GM12878 (cell line): Measurements from ENCODE around the gene PNRC1. TPM values are rescaled to one million over a fixed set of nuclear protein-coding genes. Genes with fewer than 3 reads are reported as not detected.
"Not testable (repeated sequence)": the region's sequence is repeated elsewhere in the genome, so short reads cannot be mapped to it uniquely, and the experiment has no call there.

Experiments
- ATAC-seq: fragments of 200-7000 bp; cut with Tn5 transposase; 3 replicates; pipeline ENCODE4 v1.9.1; 2020; ENCODE audit warnings: mild to moderate bottlenecking, moderate library complexity
- BruUV-seq: library from RNA; stranded (reverse); fragments of 400-500 nt; replicated peaks from 2 replicates; lab custom pipeline; 2021; lab: Mats Ljungman, UMichigan
- CTCF ChIA-PET: fragments of 300-600 bp; sonication (Branson Sonifier 250); formaldehyde crosslinking; extraction: SDS; loops from one replicate; lab custom pipeline; 2021; ENCODE audit warnings: inconsistent platforms; lab: Yijun Ruan, JAX
- POLR2A ChIA-PET: fragments of 350-600 bp; formaldehyde crosslinking; extraction: SDS; loops from one replicate; lab custom pipeline; 2021; ENCODE audit warnings: inconsistent platforms; lab: Charles Lee
- RAD21 ChIA-PET: fragments of 300-600 bp; sonication (Branson Sonifier 250); formaldehyde crosslinking; loops from one replicate; lab custom pipeline; 2023; ENCODE audit warnings: antibody characterized with exemption; ENCODE audit not compliant: unreplicated experiment; lab: Charles Lee
- SMC1A ChIA-PET: fragments of 300-600 bp; sonication (Branson Sonifier 250); formaldehyde crosslinking; loops from one replicate; lab custom pipeline; 2023; ENCODE audit not compliant: unreplicated experiment, uncharacterized antibody; lab: Charles Lee
- DNase-seq: peaks from one replicate; pipeline ENCODE4 v3.0.0-alpha.2; 2011; ENCODE audit warnings: low read depth, low spot score
- FAIRE-seq: peaks from 3 replicates; lab custom pipeline; 2011; peaks lifted over from hg19 to GRCh38; lab: Jason Lieb, UNC
- H2AFZ ChIP-seq: 2 replicates; pipeline ENCODE4 v1.6.0; 2011; ENCODE audit warnings: low read depth, low read length, control low read depth; ENCODE audit not compliant: control insufficient read depth
- H3K27ac ChIP-seq: 2 replicates; pipeline ENCODE4 v1.5.1; 2011; ENCODE audit warnings: control low read depth; ENCODE audit not compliant: control insufficient read depth, insufficient read depth
- H3K27me3 ChIP-seq, 2 experiments: replicated peaks in 1 of 2; 2 replicates each; pipeline versions ENCODE4 v1.6.0 to v1.6.1; 2011; ENCODE audit warnings: low read length in 1 of 2; ENCODE audit not compliant: control insufficient read depth in 2 of 2, insufficient read depth in 2 of 2
- H3K36me3 ChIP-seq, 2 experiments: 2 replicates each; pipeline ENCODE4 v1.5.1; 2011; ENCODE audit warnings: low read length in 1 of 2; ENCODE audit not compliant: control insufficient read depth in 2 of 2, insufficient read depth in 2 of 2
- H3K4me1 ChIP-seq: 2 replicates; pipeline ENCODE4 v1.6.1; 2011; ENCODE audit warnings: mild to moderate bottlenecking, low read length, moderate library complexity, mixed read lengths; ENCODE audit not compliant: control insufficient read depth, insufficient read depth
- H3K4me2 ChIP-seq: 2 replicates; pipeline ENCODE4 v1.6.0; 2011; ENCODE audit warnings: control low read depth; ENCODE audit not compliant: control insufficient read depth, insufficient read depth
- H3K4me3 ChIP-seq: fragments of 200-600 bp; sonication (generic); 2 replicates; pipeline ENCODE4 v1.5.1; 2016
- H3K79me2 ChIP-seq: 2 replicates; pipeline ENCODE4 v1.6.0; 2011; ENCODE audit warnings: low read length; ENCODE audit not compliant: control insufficient read depth, insufficient read depth
- H3K9ac ChIP-seq: 2 replicates; pipeline ENCODE4 v1.8.0; 2011; ENCODE audit warnings: low read length, control low read depth, mixed read lengths; ENCODE audit not compliant: control insufficient read depth, insufficient read depth
- H3K9me3 ChIP-seq: replicated peaks from 3 replicates; pipeline ENCODE4 v1.5.1; 2011; ENCODE audit warnings: mild to moderate bottlenecking, low read length; ENCODE audit not compliant: control insufficient read depth, insufficient read depth
- H4K20me1 ChIP-seq: 2 replicates; pipeline ENCODE4 v1.6.0; 2011; ENCODE audit not compliant: control insufficient read depth, insufficient read depth
- WGBS: methylation state at CpG from one replicate; pipeline ENCODE4 v1.1.6; 2016; ENCODE audit warnings: low lambda C conversion rate; ENCODE audit not compliant: insufficient replicate concordance, insufficient coverage; ENCODE audit errors: missing lambda C conversion rate; 5-methylcytosine and 5-hydroxymethylcytosine counted together
- in situ Hi-C: fragments of 300-500 bp; cut with MboI; formaldehyde crosslinking; loops from 9 replicates; pipeline ENCODE4 v1.14.3; 2018; ENCODE audit warnings: mixed read lengths
- intact Hi-C: fragments of 100-400 bp; cut with micrococcal nuclease; formaldehyde crosslinking; loops from one replicate; pipeline ENCODE4 v1.14.2; 2022; ENCODE audit not compliant: unreplicated experiment
- polyA plus RNA-seq, 11 experiments: library from polyadenylated mRNA; depleted of rRNA in 4 of 11; unstranded in 6 of 11; stranded (reverse) in 5 of 11; fragments of >200 nt; fragmentation: Nextera tagmentation in 4 of 11; fragmentation: Illumina TruSeq in 1 of 11; extraction: Ambion mirVana in 4 of 11; extraction: Trizol in 1 of 11; gene quantifications; 1 replicate in 1 of 11; 2 replicates in 10 of 11; pipeline versions ENCODE4 v1.2.1 to v1.2.3, GENCODE V29; 2011 to 2016; ENCODE audit warnings: inconsistent platforms in 2 of 11, missing spikeins in 2 of 11, low read depth in 1 of 11
- total RNA-seq, 4 experiments: library from RNA; depleted of rRNA in 3 of 4; stranded (reverse); fragments of >200 nt in 3 of 4; fragmentation: Illumina TruSeq in 1 of 4; extraction: Trizol in 1 of 4; gene quantifications; 2 replicates each; pipeline versions ENCODE4 v1.2.1 to v1.2.3, GENCODE V29; 2013 to 2021

Gene PNRC1
- total and polyA plus RNA-seq, 10 of the 15 experiments (the other 5 are each of a cell fraction or from before 2014, with no cell fraction given): 7.6 to 66.0 (median 33.1) TPM

- H3K9me3 ChIP-seq, CTCF ChIA-PET, H3K9ac ChIP-seq, H2AFZ ChIP-seq, H3K4me2 ChIP-seq, FAIRE-seq, intact Hi-C loops, H3K27me3 ChIP-seq, DNase-seq, H3K36me3 ChIP-seq, H3K4me3 ChIP-seq, BruUV-seq, H3K79me2 ChIP-seq, POLR2A ChIA-PET, in situ Hi-C loops, H3K4me1 ChIP-seq, H4K20me1 ChIP-seq, ATAC-seq, RAD21 ChIA-PET, H3K27ac ChIP-seq: not testable (repeated sequence)
- 75% methylated on average over 22 of the region's 22 CpGs for WGBS
- SMC1A ChIA-PET: interaction anchor here (1.5 kb wide), 1 partner anchor 59 kb away, joined by 3 read pairs; no protein-coding TSS in a partner anchor
Observed at GRCh38 chr6:89064931-89065330, 15.6 kb upstream of the PNRC1 start.

GRCh38 chr6:89066121-89066520 is 14.4 kb upstream of the PNRC1 start:
- FAIRE-seq, H3K79me2 ChIP-seq, H3K36me3 ChIP-seq, POLR2A ChIA-PET, ATAC-seq, intact Hi-C loops, SMC1A ChIA-PET, H3K27ac ChIP-seq, H2AFZ ChIP-seq, H3K9me3 ChIP-seq, H3K9ac ChIP-seq, H3K4me1 ChIP-seq, in situ Hi-C loops, H3K4me3 ChIP-seq, RAD21 ChIA-PET, BruUV-seq, DNase-seq, H3K27me3 ChIP-seq, H4K20me1 ChIP-seq, H3K4me2 ChIP-seq: not testable (repeated sequence)
- WGBS: 87% methylated on average over 9 of the region's 9 CpGs
- CTCF ChIA-PET: interaction anchor here (1.2 kb wide), 1 partner anchor 17 kb away, joined by 3 read pairs; no protein-coding TSS in a partner anchor
